ENCODE data around the gene MFAP2.

GRCh38 chr1:16992675-16993074 lies 12.3 kb upstream of the MFAP2 start:
- TF ChIP-seq POLR2AphosphoS5 (IDR thresholded peaks at IDR 0.05; ENCODE audit: low read depth, low read length): no peak
- no peak for TF ChIP-seq POLR2A (IDR thresholded peaks at IDR 0.05; ENCODE audit: low read depth, low read length)
- no peak for TF ChIP-seq TAF1 (IDR thresholded peaks at IDR 0.05; ENCODE audit: borderline replicate concordance, low read depth, low read length)
